IPS DF 4.7 (cell line): ENCODE results near the gene LAMA5.

Source experiments
- DNase-seq: peaks from one replicate; pipeline ENCODE4 v3.0.0-alpha.2; 2013; ENCODE audit warnings: low spot score; ENCODE audit errors: extremely low read depth

Gene LAMA5

GRCh38 chr20:62314711-62315302 is 52.3 kb downstream of the LAMA5 start:
- DNase-seq: no peak

- no peak for DNase-seq
These were observed 52.8 kb downstream of the LAMA5 start for GRCh38 chr20:62314339-62314638.

- no peak for DNase-seq
These were observed 53.4 kb downstream of the LAMA5 start for GRCh38 chr20:62313460-62314338.

- no peak for DNase-seq
These were observed 54.1 kb downstream of the LAMA5 start for GRCh38 chr20:62313021-62313420.

- no peak for DNase-seq
These were observed 54.5 kb downstream of the LAMA5 start for GRCh38 chr20:62312662-62312977.

GRCh38 chr20:62311832-62312661 is 55.1 kb downstream of the LAMA5 start:
- no peak for DNase-seq

GRCh38 chr20:62311150-62311549 is 56.0 kb downstream of the LAMA5 start:
- DNase-seq: no peak

GRCh38 chr20:62310757-62311121 is 56.4 kb downstream of the LAMA5 start:
- DNase-seq: no peak

- no peak for DNase-seq
These were observed 57.0 kb downstream of the LAMA5 start for GRCh38 chr20:62309947-62310756.

GRCh38 chr20:62309198-62309944 is 57.7 kb downstream of the LAMA5 start:
- DNase-seq: no peak

GRCh38 chr20:62308102-62308822 is 58.9 kb downstream of the LAMA5 start:
- no peak for DNase-seq

- no peak for DNase-seq
These were observed 59.6 kb downstream of the LAMA5 start for GRCh38 chr20:62307226-62308101.

- DNase-seq: no peak
These were observed 60.5 kb downstream of the LAMA5 start for GRCh38 chr20:62306414-62307187.

GRCh38 chr20:62305765-62306413 is 61.2 kb downstream of the LAMA5 start:
- no peak for DNase-seq

- DNase-seq: no peak
These were observed 61.9 kb downstream of the LAMA5 start for GRCh38 chr20:62305149-62305764.

GRCh38 chr20:62304331-62305148 is 62.6 kb downstream of the LAMA5 start:
- no peak for DNase-seq
